ENCODE results near the gene CCDC12.

GRCh38 chr3:46981932-46982471 lies 5.5 kb upstream of the CCDC12 start:
- TF ChIP-seq CTCF (IDR thresholded peaks at IDR 0.05), result no peak
- no peak for TF ChIP-seq ZFX (IDR thresholded peaks at IDR 0.05; ENCODE audit: borderline replicate concordance)
